ENCODE data around the gene SLC12A7.
A peak's percentile ranks its signal among the peaks of the same experiment; 100 is the strongest.
"Not testable (repeated sequence)": the region's sequence is repeated elsewhere in the genome, so short reads cannot be mapped to it uniquely, and the experiment has no call there.

The SLC12A7 gene
- 4.1 to 104 (median 17.9) reads per million in 9 experiments for total RNA-seq

DNA sequence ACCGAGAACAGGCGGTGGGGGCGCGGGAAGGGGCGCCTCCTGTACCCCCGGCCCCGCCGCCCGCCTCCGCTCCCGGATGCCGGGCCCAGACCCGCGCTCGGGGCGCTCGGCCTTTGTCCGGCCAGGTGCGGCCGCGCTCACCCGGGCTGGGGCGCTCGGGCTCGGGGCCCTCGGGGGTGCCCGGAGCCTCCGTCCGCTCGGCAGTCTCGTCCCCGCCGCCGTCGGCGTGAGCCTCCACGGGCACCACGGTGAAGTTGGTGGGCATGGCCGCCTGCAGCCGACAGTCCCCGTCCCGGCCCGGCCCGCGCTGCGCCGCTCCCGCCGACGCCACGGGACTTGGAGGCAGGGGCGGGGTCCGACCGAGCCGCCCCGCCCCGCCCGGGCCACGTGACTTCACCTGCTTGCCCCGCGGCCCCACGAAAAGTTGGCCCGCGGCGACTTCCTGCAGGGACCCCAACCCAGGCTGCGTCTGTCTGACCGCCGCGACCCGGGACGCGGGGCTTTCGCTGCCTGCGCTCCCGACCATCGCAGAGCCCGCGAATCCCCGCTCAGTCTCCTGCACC is at the start of gene SLC12A7:
Gene SLC12A7, minus strand, starts transcription at position 337 of the 563 bp plus-strand sequence. Its CDS starts 72 bp downstream, at position 265.
- Mint-ChIP-seq H3K4me1 (ENCODE audit: low read depth in 2 of 2) (peaks cover 9 to 27% of the 10 kb centered on the region in 2 donors), H3K27me3 (peaks cover 0 to 12% of the 10 kb centered on the region in 2 donors), H3K27ac (peak within 1 kb of the TSS; percentile 64 to 92), H3K36me3 (ENCODE audit: insufficient read depth) (peaks cover 12% of the 10 kb centered on the region), H3K4me3 (peak within 1 kb of the TSS; percentile 89), H3K9me3 (no peaks in the 10 kb centered on the region)
- DNase-seq (peak; percentile 29 to 51 (median 37)), ATAC-seq (replicated peaks) (peak; percentile 80)

DNA sequence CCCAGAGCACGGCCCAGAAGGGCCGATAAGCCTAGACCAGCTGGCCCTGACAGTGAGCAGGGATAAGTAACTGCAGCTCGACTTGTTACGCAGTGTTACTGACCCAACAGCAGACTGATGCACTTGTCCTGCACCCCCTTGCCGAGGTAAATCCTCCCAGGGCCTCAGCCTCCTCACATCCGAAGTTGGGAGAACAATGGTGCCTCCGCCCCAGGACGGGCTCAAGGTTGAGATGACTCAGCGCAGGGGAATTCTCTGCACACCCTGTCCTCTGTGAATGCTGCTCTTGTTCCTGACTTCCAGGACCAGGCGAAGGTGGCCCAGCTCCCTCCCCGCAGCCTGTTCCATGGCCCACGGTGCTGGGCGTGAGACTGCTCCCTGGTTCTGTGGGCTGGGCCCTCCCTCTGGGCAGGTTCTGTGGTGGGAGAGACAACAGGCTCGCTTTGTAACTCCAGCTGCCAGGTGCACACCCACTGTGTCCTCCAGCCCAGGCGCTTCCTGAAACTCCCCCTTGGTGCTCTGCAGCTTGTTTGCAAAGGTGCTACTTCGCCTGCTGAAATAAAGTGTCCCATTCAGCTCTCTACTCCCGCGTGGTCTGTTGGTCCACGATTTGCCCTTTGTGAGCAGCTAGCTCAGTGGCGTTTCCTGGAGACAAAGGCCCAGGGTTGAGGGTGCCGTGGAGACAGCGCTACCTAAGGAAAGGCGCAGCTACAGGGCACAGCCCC is 49.4 kb upstream of the SLC12A7 start:
- H3K27ac Mint-ChIP-seq: no peak overlapping the region
- peaks cover 7 to 10% of the 10 kb centered on the region in 2 donors for H3K9me3 Mint-ChIP-seq
- DNase-seq (no peak), ATAC-seq (replicated peaks) (no peak)
- no peak overlapping the region for H3K4me3 Mint-ChIP-seq
- H3K36me3 Mint-ChIP-seq (ENCODE audit: insufficient read depth): no peaks in the 10 kb centered on the region
- peaks cover 47 to 81% of the 10 kb centered on the region in 2 donors for H3K27me3 Mint-ChIP-seq
- peaks cover 0 to 6% of the 10 kb centered on the region in 2 donors for H3K4me1 Mint-ChIP-seq (ENCODE audit: low read depth in 2 of 2)

DNA sequence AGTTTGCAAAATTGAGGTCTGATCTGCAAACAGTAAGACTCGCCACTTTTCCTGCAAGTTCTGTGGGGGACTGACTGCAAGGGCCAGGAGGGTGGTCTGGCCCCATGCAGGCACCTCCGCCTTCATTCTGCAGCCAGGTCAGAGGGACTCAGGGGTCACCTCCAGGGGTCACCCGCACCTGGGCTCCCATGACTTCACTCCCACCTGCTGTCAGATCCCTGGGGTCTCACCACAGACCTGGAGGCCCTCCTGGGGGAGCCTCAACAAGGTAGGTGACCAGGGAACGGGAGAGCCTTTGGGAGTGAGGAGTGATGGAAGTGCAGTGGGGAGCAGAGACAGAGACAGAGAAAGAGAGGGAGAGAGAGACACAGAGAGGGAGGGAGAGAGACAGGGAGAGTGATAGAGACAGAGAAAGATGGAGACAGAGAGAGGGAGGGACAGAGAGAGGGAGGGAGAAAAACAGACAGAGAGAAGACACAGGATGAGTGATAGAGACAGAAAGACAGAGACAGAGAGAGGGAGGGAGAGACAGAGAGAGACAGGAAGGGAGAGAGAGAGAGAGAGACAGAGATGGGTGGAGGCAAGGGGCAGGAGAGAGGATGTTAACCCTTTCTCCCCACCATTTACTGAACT is 48.0 kb upstream of the SLC12A7 start:
- H3K9me3 Mint-ChIP-seq: peaks cover 7 to 10% of the 10 kb centered on the region in 2 donors
- peaks cover 38 to 68% of the 10 kb centered on the region in 2 donors for H3K27me3 Mint-ChIP-seq
- no peak overlapping the region for H3K4me3 Mint-ChIP-seq
- DNase-seq: no peak
- H3K36me3 Mint-ChIP-seq (ENCODE audit: insufficient read depth): no peaks in the 10 kb centered on the region
- ATAC-seq (replicated peaks): no peak
- no peak overlapping the region for H3K27ac Mint-ChIP-seq
- peaks cover 0 to 6% of the 10 kb centered on the region in 2 donors for H3K4me1 Mint-ChIP-seq (ENCODE audit: low read depth in 2 of 2)

DNA sequence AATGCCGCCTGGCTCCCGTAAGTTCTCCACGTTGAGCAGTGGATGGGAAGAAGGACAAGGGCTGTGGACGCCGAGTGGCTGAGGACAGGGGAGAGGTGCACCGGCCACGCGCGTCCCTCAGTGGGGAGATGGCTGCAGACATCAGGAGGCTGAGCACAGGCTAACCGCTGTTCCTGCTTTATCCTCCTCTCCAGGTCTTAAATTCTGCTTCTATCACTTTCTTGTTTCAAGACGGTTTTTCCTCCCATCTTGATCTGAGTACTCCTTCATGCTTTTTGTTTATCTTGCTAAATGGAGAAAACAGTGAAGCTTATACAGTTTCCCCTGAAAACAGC is 47.4 kb upstream of the SLC12A7 start:
- peaks cover 7 to 10% of the 10 kb centered on the region in 2 donors for H3K9me3 Mint-ChIP-seq
- DNase-seq (no peak), ATAC-seq (replicated peaks) (no peak)
- H3K4me3 Mint-ChIP-seq: no peak overlapping the region
- H3K4me1 Mint-ChIP-seq (ENCODE audit: low read depth in 2 of 2): peaks cover 2 to 8% of the 10 kb centered on the region in 2 donors
- no peak overlapping the region for H3K27ac Mint-ChIP-seq
- H3K27me3 Mint-ChIP-seq: peaks cover 41 to 67% of the 10 kb centered on the region in 2 donors
- no peaks in the 10 kb centered on the region for H3K36me3 Mint-ChIP-seq (ENCODE audit: insufficient read depth)

DNA sequence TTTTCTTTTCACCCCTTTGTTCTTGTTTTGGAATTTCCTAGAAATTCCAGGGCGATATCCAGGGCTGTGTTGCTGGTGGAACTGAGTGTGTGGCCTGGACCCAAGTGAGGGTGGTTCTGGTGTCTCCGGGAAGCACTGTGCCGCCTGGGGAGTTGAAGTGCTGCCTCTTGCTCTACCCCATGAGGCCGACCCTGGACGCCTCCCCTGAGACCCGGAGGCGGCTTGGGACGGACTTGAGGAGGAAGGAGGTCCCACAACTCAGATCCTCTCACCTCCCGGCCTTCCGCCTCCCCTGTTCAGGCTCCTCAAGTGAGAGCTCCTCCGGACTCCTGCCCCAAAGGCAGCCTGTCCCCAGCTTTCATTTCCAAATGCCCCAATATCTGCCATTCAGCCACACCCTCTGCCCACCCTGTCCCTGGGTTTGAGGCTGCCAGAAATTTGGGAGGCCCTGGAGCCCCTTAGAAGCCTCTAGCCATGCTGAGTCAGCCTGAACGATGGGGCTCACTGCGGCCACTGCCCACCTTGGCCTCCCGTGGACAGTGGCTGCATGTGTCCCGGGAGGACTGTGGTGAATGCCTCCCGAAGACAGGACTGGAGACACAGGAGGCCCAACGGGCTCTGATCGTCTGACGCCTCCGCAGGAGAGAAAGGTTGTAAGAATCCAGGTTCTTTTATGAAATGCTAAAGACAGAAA is 46.9 kb upstream of the SLC12A7 start:
- H3K36me3 Mint-ChIP-seq (ENCODE audit: insufficient read depth): no peaks in the 10 kb centered on the region
- DNase-seq: no peak
- H3K27ac Mint-ChIP-seq: no peak overlapping the region
- H3K4me1 Mint-ChIP-seq (ENCODE audit: low read depth in 2 of 2): peaks cover 6 to 13% of the 10 kb centered on the region in 2 donors
- ATAC-seq (replicated peaks): no peak
- peak overlapping the region in 1 of 2 donors; percentile 19 for H3K4me3 Mint-ChIP-seq
- H3K9me3 Mint-ChIP-seq: peaks cover 7 to 10% of the 10 kb centered on the region in 2 donors
- H3K27me3 Mint-ChIP-seq: peaks cover 47 to 67% of the 10 kb centered on the region in 2 donors

DNA sequence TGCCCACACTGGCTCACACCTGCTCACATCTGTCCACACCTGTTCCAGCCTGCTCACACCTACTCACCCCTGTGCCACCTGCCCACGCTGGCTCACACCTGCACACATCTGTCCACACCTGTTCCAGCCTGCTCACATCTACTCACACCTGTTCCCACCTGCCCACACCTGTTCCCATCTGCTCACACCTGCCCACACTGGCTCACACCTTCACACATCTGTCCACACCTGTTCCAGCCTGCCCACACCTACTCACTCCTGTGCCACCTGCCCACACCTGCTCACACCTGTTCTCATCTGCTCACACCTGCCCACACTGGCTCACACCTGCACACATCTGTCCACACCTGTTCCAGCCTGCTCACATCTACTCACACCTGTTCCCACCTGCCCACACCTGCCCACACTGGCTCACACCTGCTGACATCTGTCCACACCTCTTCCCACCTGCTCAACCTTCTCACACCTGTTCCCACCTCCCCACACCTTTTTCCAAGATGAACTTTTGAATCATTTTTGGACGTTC is 45.7 kb upstream of the SLC12A7 start:
- not testable (repeated sequence) for H3K9me3 Mint-ChIP-seq; DNase-seq; H3K27ac Mint-ChIP-seq; ATAC-seq (replicated peaks); H3K36me3 Mint-ChIP-seq (ENCODE audit: insufficient read depth)
- peaks cover 49 to 65% of the 10 kb centered on the region in 2 donors for H3K27me3 Mint-ChIP-seq
- H3K4me1 Mint-ChIP-seq (ENCODE audit: low read depth in 2 of 2): peaks cover 10 to 16% of the 10 kb centered on the region in 2 donors
- peak overlapping the region; percentile 11 to 64 for H3K4me3 Mint-ChIP-seq

DNA sequence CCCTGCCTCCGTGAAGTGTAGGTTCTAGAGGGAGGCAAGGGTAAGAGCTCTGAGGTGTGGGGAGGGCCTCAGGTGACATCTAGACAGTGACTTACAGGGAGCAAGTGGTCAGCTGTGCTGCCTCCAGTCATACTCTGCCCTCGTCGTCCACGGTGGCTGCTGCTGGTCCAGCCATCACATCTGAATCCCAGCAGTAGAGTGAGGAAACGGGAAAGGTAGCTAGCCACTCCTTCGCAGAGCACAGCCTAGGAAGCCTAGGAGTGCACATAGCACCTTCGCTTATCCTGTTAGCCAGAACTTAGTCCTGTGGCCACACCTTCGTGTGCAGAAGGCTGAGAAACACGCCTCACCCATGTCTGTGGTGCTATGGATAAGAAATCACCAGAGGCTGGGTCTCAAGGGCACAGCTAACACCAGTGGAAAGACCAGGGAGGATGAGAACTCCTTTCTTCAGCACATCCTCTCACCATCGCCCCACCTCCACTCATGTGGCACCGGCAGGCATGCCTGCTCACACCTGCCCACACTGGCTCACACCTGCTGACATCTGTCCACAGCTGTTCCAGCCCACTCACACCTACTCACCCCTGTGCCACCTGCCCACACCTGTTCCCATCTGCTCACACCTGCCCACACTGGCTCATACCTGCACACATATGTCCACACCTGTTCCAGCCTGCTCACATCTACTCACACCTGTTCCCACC is 45.0 kb upstream of the SLC12A7 start:
- Mint-ChIP-seq H3K4me3 (peak overlapping the region in 1 of 2 donors; percentile 11), H3K9me3 (peaks cover 7 to 10% of the 10 kb centered on the region in 2 donors), H3K27me3 (peaks cover 49 to 64% of the 10 kb centered on the region in 2 donors), H3K36me3 (ENCODE audit: insufficient read depth) (no peaks in the 10 kb centered on the region), H3K27ac (no peak overlapping the region), H3K4me1 (ENCODE audit: low read depth in 2 of 2) (peaks cover 15 to 22% of the 10 kb centered on the region in 2 donors)
- ATAC-seq (replicated peaks) (no peak), DNase-seq (no peak)

DNA sequence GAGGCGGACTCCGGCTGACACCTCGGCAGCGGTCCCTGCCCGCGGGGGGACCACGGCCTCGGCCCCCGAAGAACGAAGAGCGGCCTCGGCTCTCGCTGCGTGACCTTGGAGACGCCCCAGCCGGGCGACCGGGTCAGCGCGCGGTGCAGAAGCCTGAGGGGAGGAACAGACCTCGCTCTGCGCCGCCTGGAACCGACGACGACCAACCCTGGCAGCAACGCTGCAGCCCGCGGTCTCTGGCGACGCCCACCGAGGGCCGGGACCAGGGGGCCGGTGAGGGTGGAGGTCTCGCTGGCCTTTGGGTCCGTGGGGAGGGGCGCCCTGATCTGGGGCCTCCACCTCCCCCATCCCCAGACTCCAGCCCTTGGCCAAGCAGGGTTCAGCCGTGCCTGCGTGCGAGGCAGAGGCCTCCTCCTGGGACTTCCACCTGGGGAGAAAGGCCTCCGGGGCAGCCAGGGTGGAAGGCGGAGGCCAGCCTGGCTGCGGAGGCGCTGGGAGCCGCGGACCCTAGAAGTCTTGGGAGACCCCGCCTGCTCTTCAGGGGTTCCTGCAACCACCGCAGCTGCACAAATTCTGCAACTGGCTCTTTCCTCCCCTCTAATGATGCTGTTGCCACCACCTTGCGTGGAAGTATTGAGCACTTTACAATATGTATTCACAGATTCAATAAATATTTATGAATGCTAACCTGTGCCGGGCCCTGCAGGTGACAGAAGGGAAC is 44.3 kb upstream of the SLC12A7 start:
- H3K27me3 Mint-ChIP-seq: peaks cover 49 to 64% of the 10 kb centered on the region in 2 donors
- DNase-seq (no peak), ATAC-seq (replicated peaks) (no peak)
- no peaks in the 10 kb centered on the region for H3K36me3 Mint-ChIP-seq (ENCODE audit: insufficient read depth)
- H3K4me1 Mint-ChIP-seq (ENCODE audit: low read depth in 2 of 2): peaks cover 16 to 24% of the 10 kb centered on the region in 2 donors
- H3K4me3 Mint-ChIP-seq: no peak overlapping the region
- no peak overlapping the region for H3K27ac Mint-ChIP-seq
- peaks cover 7 to 10% of the 10 kb centered on the region in 2 donors for H3K9me3 Mint-ChIP-seq

DNA sequence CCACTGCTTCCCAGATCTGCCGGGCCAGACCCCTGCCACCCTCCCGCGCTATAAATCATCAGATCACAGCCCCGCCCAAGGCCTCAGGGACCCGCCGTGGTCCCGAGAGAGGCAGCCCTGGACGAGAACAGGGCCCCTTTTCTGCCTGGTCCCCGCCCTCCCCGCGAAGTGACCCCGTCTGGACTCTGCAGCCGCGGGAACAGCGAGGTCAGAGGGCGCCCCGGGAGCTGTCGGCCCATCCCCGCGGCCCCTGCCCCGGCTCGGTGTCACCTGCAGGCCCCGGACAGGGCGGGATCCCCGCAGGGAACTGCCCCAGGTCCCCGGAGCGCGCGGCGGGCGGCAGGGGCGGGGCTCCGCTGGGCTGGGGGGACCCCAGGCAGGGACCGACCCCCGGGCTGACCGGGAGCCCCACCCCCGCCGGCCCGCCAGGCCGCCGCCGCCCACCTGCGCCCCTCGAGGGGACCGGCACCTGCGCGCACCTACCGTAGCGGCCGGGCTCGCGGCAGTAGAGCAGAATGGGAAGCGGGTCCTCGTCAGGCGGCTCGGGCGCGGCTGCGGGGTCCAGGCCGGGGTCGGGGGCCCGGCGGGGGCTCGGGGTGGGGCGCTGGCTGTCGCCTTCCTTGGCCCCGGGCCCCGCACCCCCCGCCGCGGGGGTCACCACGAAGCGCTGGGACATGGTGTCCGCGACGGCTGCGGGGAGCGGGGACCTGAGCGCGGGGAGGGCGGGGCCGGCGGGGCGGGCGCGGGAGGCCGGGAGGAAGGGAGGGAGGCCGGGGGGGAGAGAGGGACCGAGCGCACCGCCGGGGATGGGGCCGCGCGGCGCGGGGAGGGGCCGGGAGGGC is 43.5 kb upstream of the SLC12A7 start:
- peak overlapping the region in 1 of 2 donors; percentile 48 for H3K4me3 Mint-ChIP-seq
- H3K27me3 Mint-ChIP-seq: peaks cover 45 to 64% of the 10 kb centered on the region in 2 donors
- H3K4me1 Mint-ChIP-seq (ENCODE audit: low read depth in 2 of 2): peaks cover 17 to 26% of the 10 kb centered on the region in 2 donors
- no peaks in the 10 kb centered on the region for H3K36me3 Mint-ChIP-seq (ENCODE audit: insufficient read depth)
- ATAC-seq (replicated peaks): peak; percentile 6
- no peak for DNase-seq
- no peak overlapping the region for H3K27ac Mint-ChIP-seq
- peaks cover 7 to 10% of the 10 kb centered on the region in 2 donors for H3K9me3 Mint-ChIP-seq

DNA sequence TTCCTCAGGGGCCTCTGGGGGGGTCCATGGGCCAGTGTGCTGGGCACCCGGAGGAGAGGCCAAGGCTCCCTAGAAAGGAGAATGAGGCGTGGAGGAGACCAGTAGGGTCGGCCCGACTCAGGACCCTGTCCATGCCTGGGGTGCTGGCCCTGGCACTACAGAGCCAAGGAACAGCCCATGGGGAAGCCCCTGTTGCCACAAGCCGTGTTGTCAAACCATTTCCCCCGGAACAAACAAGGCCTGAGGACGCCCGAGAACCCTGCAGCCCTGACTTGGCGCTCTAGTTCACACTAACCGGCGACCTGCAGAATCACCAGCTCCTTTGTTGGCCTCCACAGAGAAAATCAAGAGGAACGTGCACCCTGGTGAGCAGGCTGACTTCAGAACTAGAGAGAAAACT is 41.6 kb upstream of the SLC12A7 start:
- peaks cover 7 to 10% of the 10 kb centered on the region in 2 donors for H3K9me3 Mint-ChIP-seq
- H3K27ac Mint-ChIP-seq: peak overlapping the region in 1 of 2 donors; percentile 88
- peak; percentile 64 for ATAC-seq (replicated peaks)

DNA sequence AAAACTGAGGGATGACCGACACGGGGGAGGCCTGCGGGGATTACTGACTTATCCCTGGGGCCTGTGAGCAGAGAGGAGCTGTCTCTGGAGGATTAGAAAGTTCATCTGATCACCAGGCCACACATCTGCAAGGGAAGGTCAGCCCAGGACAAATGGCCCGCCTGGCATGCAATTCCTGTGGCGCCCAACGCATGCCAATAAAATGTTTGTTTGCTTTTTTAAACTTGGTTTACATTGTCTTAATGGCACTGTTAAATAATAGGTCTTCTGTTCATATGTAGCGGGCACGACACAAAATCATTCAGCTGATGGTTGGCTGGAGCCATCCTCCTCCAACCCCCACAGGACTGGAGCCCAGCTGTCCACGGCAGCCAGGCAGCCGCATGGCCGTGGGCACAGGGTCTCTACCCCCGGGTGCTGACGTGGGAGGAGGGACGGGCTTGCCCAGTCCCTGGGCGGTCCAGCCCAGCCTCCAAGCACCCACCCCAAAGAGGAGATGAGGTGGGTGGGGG is 41.0 kb upstream of the SLC12A7 start:
- H3K27ac Mint-ChIP-seq: peak overlapping the region; percentile 10 to 88
- peaks cover 20 to 47% of the 10 kb centered on the region in 2 donors for H3K27me3 Mint-ChIP-seq
- H3K9me3 Mint-ChIP-seq: peaks cover 7 to 9% of the 10 kb centered on the region in 2 donors
- ATAC-seq (replicated peaks) (no peak), DNase-seq (no peak)
- H3K4me1 Mint-ChIP-seq (ENCODE audit: low read depth in 2 of 2): peaks cover 21 to 24% of the 10 kb centered on the region in 2 donors
- no peaks in the 10 kb centered on the region for H3K36me3 Mint-ChIP-seq (ENCODE audit: insufficient read depth)
- H3K4me3 Mint-ChIP-seq: peak overlapping the region in 1 of 2 donors; percentile 71

More for the DNA sequence above, 41.6 kb upstream of the SLC12A7 start:
- peak in 2 of 3 experiments; percentile 23 to 29 for DNase-seq
- Mint-ChIP-seq H3K36me3 (ENCODE audit: insufficient read depth) (no peaks in the 10 kb centered on the region), H3K27me3 (peaks cover 25 to 52% of the 10 kb centered on the region in 2 donors), H3K4me3 (peak overlapping the region; percentile 4 to 52), H3K4me1 (ENCODE audit: low read depth in 2 of 2) (peaks cover 21 to 24% of the 10 kb centered on the region in 2 donors)
